Kidney (tissue), 14 donors: ENCODE data around the gene GTPBP3. TPM values are rescaled to one million over a fixed set of nuclear protein-coding genes. Genes with fewer than 3 reads are reported as not detected.

Experiments
- DNase-seq, 5 donors: peaks; one replicate each; pipeline ENCODE4 v3.0.0-alpha.2; 2013 to 2020
- FAIRE-seq: peaks from 2 replicates; lab custom pipeline; 2012; peaks lifted over from hg19 to GRCh38; lab: Jason Lieb, UNC
- H3K27ac ChIP-seq, 2 donors: one replicate each; pipeline ENCODE4 v1.7.0; 2013; ENCODE audit warnings: low read depth in 2 of 2, low read length in 2 of 2, inconsistent platforms in 1 of 2
- H3K27me3 ChIP-seq: one replicate; pipeline ENCODE4 v1.7.1; 2013; ENCODE audit warnings: low read length, inconsistent platforms; ENCODE audit not compliant: control insufficient read depth, insufficient read depth
- H3K36me3 ChIP-seq, 3 donors: one replicate each; pipeline versions ENCODE4 v1.7.0 to v1.7.1; 2013; ENCODE audit warnings: low read length in 3 of 3, control low read depth in 1 of 3, inconsistent platforms in 1 of 3; ENCODE audit not compliant: insufficient read depth in 3 of 3, control insufficient read depth in 2 of 3
- H3K4me1 ChIP-seq, 3 donors: one replicate each; pipeline versions ENCODE4 v1.7.0 to v1.7.1; 2013; ENCODE audit warnings: low read length in 3 of 3, inconsistent platforms in 1 of 3, low read depth in 1 of 3; ENCODE audit not compliant: control insufficient read depth in 2 of 3, insufficient read depth in 2 of 3
- H3K4me3 ChIP-seq, 3 donors: one replicate each; pipeline versions ENCODE4 v1.7.0 to v1.8.1; 2013; ENCODE audit warnings: low read length in 3 of 3, control low read depth in 1 of 3, inconsistent platforms in 1 of 3
- H3K9ac ChIP-seq, 3 donors: one replicate each; pipeline versions ENCODE4 v1.7.0 to v1.7.1; 2013; ENCODE audit warnings: low read length in 3 of 3, control low read depth in 1 of 3, inconsistent platforms in 1 of 3
- H3K9me3 ChIP-seq, 3 donors: one replicate each; pipeline versions ENCODE4 v1.7.0 to v1.7.1; 2013; ENCODE audit warnings: low read length in 3 of 3, control low read depth in 1 of 3, inconsistent platforms in 1 of 3; ENCODE audit not compliant: control insufficient read depth in 2 of 3, insufficient read depth in 1 of 3
- CTCF ChIP-seq: IDR thresholded peaks from 3 replicates; pipeline ENCODE4 v1.5.1; 2012; ENCODE audit warnings: mild to moderate bottlenecking, moderate library complexity, borderline replicate concordance; ENCODE audit not compliant: insufficient read depth; ENCODE audit errors: extremely low read depth
- intact Hi-C: fragments of 100-400 bp; cut with DNase I; formaldehyde crosslinking; loops from one replicate; pipeline ENCODE4 v1.11.1; 2022
- polyA plus RNA-seq: library from polyadenylated mRNA; stranded (reverse); fragments of 350-450 nt; fragmentation: Illumina TruSeq; extraction: RNeasy Lipid Tissue Mini Kit (QIAGEN cat#74804); gene quantifications from one replicate; pipeline ENCODE4 v1.2.3, GENCODE V29; 2014; ENCODE audit warnings: low read depth, low replicate concordance; ENCODE audit not compliant: insufficient read depth
- total RNA-seq: library from RNA; stranded (reverse); fragmentation: NEBNext Ultra II Directional; extraction: Animal tissue kit (Norgen Biotek cat#: 25700); gene quantifications from one replicate; pipeline ENCODE4 v1.2.1, GENCODE V29; 2021
- donor health status: control.
- donor health status: control.
- donor health status: control.
- donor health status: control.
- donor health status: control.
- donor health status: DM: yes; HTN: yes; CAD: no.
- donor health status: Normal renal cell carcinoma (clear cell type).

GTPBP3 gene
- total and polyA plus RNA-seq, 2 donors from 2014 or later = 11.0 to 20.4 TPM

DNA sequence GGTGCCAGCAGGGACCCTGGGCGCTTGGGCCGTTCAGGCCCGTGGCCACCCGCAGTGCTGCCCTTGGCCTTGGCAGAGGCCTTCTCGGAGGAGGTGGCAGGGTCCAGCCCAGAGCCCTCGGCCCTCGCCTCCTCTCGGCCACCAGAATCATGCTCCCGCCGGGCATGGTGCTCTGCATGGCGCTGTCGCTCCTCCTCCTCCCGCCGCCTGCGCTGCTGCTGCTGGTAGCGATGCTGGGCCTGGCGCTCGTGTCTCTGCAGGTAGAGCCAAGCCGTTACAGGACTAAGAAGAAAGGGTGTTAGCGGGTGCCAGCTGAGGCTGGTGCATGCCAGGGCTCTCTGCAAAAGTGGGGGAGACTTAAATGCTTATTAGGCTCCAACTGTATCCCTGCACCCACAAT is 12.2 kb upstream of the GTPBP3 start:
- no peak for FAIRE-seq

GRCh38 chr19:17325881-17326594 is 11.3 kb upstream of the GTPBP3 start:
- Histone ChIP-seq H3K4me3 (no peak overlapping the region), H3K27me3 (no peaks in the 10 kb centered on the region), H3K36me3 (no peaks in the 10 kb centered on the region), H3K27ac (no peak overlapping the region), H3K9me3 (no peaks in the 10 kb centered on the region), H3K4me1 (no peaks in the 10 kb centered on the region), H3K9ac (no peak overlapping the region)
- no peak for FAIRE-seq
- intact Hi-C loops = no loop called here
- peak in 1 of 5 donors; percentile 90 for DNase-seq
- no peak for TF ChIP-seq CTCF

More for the DNA sequence above, 12.2 kb upstream of the GTPBP3 start:
- H3K9ac ChIP-seq = no peak overlapping the region
- no peak for DNase-seq
- intact Hi-C loops = no loop called here
- no peaks in the 10 kb centered on the region for H3K9me3 ChIP-seq
- TF ChIP-seq CTCF = no peak
- no peaks in the 10 kb centered on the region for H3K27me3 ChIP-seq
- H3K4me1 ChIP-seq = no peaks in the 10 kb centered on the region
- H3K27ac ChIP-seq = no peak overlapping the region
- H3K36me3 ChIP-seq = peaks cover 0 to 3% (median 0%) of the 10 kb centered on the region in 3 donors
- no peak overlapping the region for H3K4me3 ChIP-seq

DNA sequence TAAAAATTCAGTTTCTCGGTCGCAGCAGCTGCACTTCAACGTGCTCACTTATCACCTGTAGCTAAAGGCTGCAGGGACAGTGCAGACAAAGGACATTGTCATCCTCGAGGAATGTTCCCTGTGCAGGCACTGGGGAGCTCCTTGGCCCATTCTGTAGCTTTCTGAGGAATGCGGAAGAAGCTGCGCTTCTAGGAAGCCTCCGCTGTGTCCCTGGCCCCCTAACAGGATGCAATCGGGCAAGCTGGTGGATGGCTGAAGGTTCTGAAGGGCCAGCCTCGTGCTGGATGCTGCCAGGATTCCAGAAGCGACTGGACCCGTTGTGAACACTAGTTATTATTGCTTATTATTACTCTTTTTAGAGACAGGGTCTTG is 10.8 kb upstream of the GTPBP3 start:
- Histone ChIP-seq H3K36me3 (no peaks in the 10 kb centered on the region), H3K9me3 (no peaks in the 10 kb centered on the region), H3K4me1 (no peaks in the 10 kb centered on the region), H3K9ac (no peak overlapping the region), H3K4me3 (no peak overlapping the region), H3K27ac (no peak overlapping the region), H3K27me3 (no peaks in the 10 kb centered on the region)
- no peak for DNase-seq
- no peak for FAIRE-seq
- intact Hi-C loops = no loop called here
- no peak for TF ChIP-seq CTCF
